ENCODE results near the gene TMPRSS6. TPM values are rescaled to one million over a fixed set of nuclear protein-coding genes. Genes with fewer than 3 reads are reported as not detected.

TMPRSS6 gene
- total and polyA plus RNA-seq, 2 of the 13 experiments (the other 11 are each of a cell fraction or from before 2014, with no cell fraction given): 4.2 to 4.8 TPM

GRCh38 chr22:37043828-37044538 lies 65.5 kb downstream of the TMPRSS6 start (continued):
- TF ChIP-seq SP1 (IDR thresholded peaks at IDR 0.05) (no peak), SP1 (CRISPR knock-in tag; IDR thresholded peaks at IDR 0.05) (no peak; the same call in 1 of the 2 replicates), ZNF746 (CRISPR knock-in tag; IDR thresholded peaks at IDR 0.05) (no peak; the same call in 1 of the 2 replicates), HOXA7 (CRISPR knock-in tag; IDR thresholded peaks at IDR 0.05) (no peak), FOXA1 (IDR thresholded peaks at IDR 0.05) (no peak), FOXA1 (CRISPR knock-in tag; IDR thresholded peaks at IDR 0.05) (0 out of 2 replicates have a peak, but pooled peaks have one; percentile 4), RERE (CRISPR knock-in tag; IDR thresholded peaks at IDR 0.05; ENCODE audit: low read depth) (no peak), MAFG (CRISPR knock-in tag; IDR thresholded peaks at IDR 0.05) (no peak), MAZ (IDR thresholded peaks at IDR 0.05; ENCODE audit: borderline replicate concordance, low read depth, low read length) (peak; percentile 47; the same call in 1 of the 2 replicates), MAZ (CRISPR knock-in tag; IDR thresholded peaks at IDR 0.05; ENCODE audit: low read depth) (no peak), KDM5A (IDR thresholded peaks at IDR 0.05; ENCODE audit: borderline replicate concordance, low read length) (no peak), CBX5 (CRISPR knock-in tag; IDR thresholded peaks at IDR 0.05; ENCODE audit: borderline replicate concordance) (peak; percentile 16; the same call in 1 of the 2 replicates), ATF2 (CRISPR knock-in tag; IDR thresholded peaks at IDR 0.05) (no peak), ZHX2 (IDR thresholded peaks at IDR 0.05; ENCODE audit: low read depth) (0 out of 2 replicates have a peak, but pooled peaks have one; percentile 12), ZHX2 (CRISPR knock-in tag; IDR thresholded peaks at IDR 0.05; ENCODE audit: borderline replicate concordance) (no peak), BORCS8-MEF2B (CRISPR knock-in tag; IDR thresholded peaks at IDR 0.05) (peak; percentile 58; the same call in 1 of the 2 replicates), ZBTB1 (CRISPR knock-in tag; IDR thresholded peaks at IDR 0.05; ENCODE audit: borderline replicate concordance) (no peak)
